ENCODE measurements around the gene CTDNEP1.

The CTDNEP1 gene

GRCh38 chr17:7262192-7262934 is 10.8 kb upstream of the CTDNEP1 start, which contains the start of gene CLDN7:
CLDN7 (minus strand) TSS chr17:7262478; CDS start chr17:7262043, 435 bp downstream.
- H3K4me3 ChIP-seq (ENCODE audit: low read length): 0 out of 2 replicates have a peak within 1 kb of the TSS, but pooled peaks have one; percentile 26

GRCh38 chr17:7261379-7262191 is 10.1 kb upstream of the CTDNEP1 start:
- no peaks in the 10 kb centered on the region for H3K36me3 ChIP-seq (replicated peaks; ENCODE audit: low read depth, low read length)
- TF ChIP-seq CTCF (IDR thresholded peaks at IDR 0.05; ENCODE audit: low read depth, low read length): no peak
- TF ChIP-seq EZH2phosphoT487 (IDR thresholded peaks at IDR 0.05; ENCODE audit: low read depth): no peak
- no peak overlapping the region for H3K9ac ChIP-seq (ENCODE audit: low read length)
- no peaks in the 10 kb centered on the region for H3K9me3 ChIP-seq (ENCODE audit: insufficient read depth, low read length)
- H3K4me2 ChIP-seq (ENCODE audit: low read length): no peak overlapping the region
- H3K79me2 ChIP-seq (ENCODE audit: low read length): no peaks in the 10 kb centered on the region
- 0 out of 2 replicates have a peak, but pooled peaks cover 2% of the 10 kb centered on the region for H3K4me1 ChIP-seq (ENCODE audit: low read length)
- no peaks in the 10 kb centered on the region for H4K20me1 ChIP-seq (ENCODE audit: insufficient read depth, low read length)
- H3K4me3 ChIP-seq (ENCODE audit: low read length): no peak overlapping the region
- H2AFZ ChIP-seq (ENCODE audit: low read depth, low read length): no peak overlapping the region
- H3K27me3 ChIP-seq (ENCODE audit: low read depth, low read length): no peaks in the 10 kb centered on the region
- no peak overlapping the region for H3K27ac ChIP-seq (ENCODE audit: low read length)

More at GRCh38 chr17:7262192-7262934, 10.8 kb upstream of the CTDNEP1 start, which contains the start of gene CLDN7:
- Histone ChIP-seq H3K36me3 (replicated peaks; ENCODE audit: low read depth, low read length) (no peaks in the 10 kb centered on the region), H3K27ac (ENCODE audit: low read length) (no peak within 1 kb of the TSS), H3K9me3 (ENCODE audit: insufficient read depth, low read length) (no peaks in the 10 kb centered on the region), H3K79me2 (ENCODE audit: low read length) (no peaks in the 10 kb centered on the region), H2AFZ (ENCODE audit: low read depth, low read length) (peak within 1 kb of the TSS; percentile 40; the same call in 1 of the 2 replicates), H3K9ac (ENCODE audit: low read length) (no peak within 1 kb of the TSS), H3K27me3 (ENCODE audit: low read depth, low read length) (no peaks in the 10 kb centered on the region), H4K20me1 (ENCODE audit: insufficient read depth, low read length) (no peaks in the 10 kb centered on the region), H3K4me2 (ENCODE audit: low read length) (peak within 1 kb of the TSS; percentile 48), H3K4me1 (ENCODE audit: low read length) (0 out of 2 replicates have a peak, but pooled peaks cover 2% of the 10 kb centered on the region)
- TF ChIP-seq EZH2phosphoT487 (IDR thresholded peaks at IDR 0.05; ENCODE audit: low read depth) (no peak), CTCF (IDR thresholded peaks at IDR 0.05; ENCODE audit: low read depth, low read length) (no peak)

- Histone ChIP-seq H3K79me2 (ENCODE audit: low read length) (no peaks in the 10 kb centered on the region), H3K9ac (ENCODE audit: low read length) (no peak overlapping the region), H3K27me3 (ENCODE audit: low read depth, low read length) (no peaks in the 10 kb centered on the region), H4K20me1 (ENCODE audit: insufficient read depth, low read length) (no peaks in the 10 kb centered on the region), H3K4me2 (ENCODE audit: low read length) (no peak overlapping the region), H2AFZ (ENCODE audit: low read depth, low read length) (no peak overlapping the region), H3K9me3 (ENCODE audit: insufficient read depth, low read length) (no peaks in the 10 kb centered on the region), H3K36me3 (replicated peaks; ENCODE audit: low read depth, low read length) (no peaks in the 10 kb centered on the region), H3K4me3 (ENCODE audit: low read length) (no peak overlapping the region), H3K27ac (ENCODE audit: low read length) (no peak overlapping the region), H3K4me1 (ENCODE audit: low read length) (0 out of 2 replicates have a peak, but pooled peaks cover 2% of the 10 kb centered on the region)
- no peak for TF ChIP-seq CTCF (IDR thresholded peaks at IDR 0.05; ENCODE audit: low read depth, low read length)
- TF ChIP-seq EZH2phosphoT487 (IDR thresholded peaks at IDR 0.05; ENCODE audit: low read depth): no peak
These were observed 9.3 kb upstream of the CTDNEP1 start for GRCh38 chr17:7260651-7261378.

All from OCI-LY3 (cell line).